Cardiac muscle cell (in vitro differentiated cells and primary cell): ENCODE data around the gene MMP2. TPM values are rescaled to one million over a fixed set of nuclear protein-coding genes. Genes with fewer than 3 reads are reported as not detected.

ENCODE experiments used
- DNase-seq, 2 donors: peaks; one replicate each; pipeline versions ENCODE4 v3.0.0 to v3.0.0-alpha.2; 2010 to 2017; ENCODE audit warnings: low read depth in 1 of 2, low spot score in 1 of 2
- H3K27ac ChIP-seq: fragments of 200-600 bp; sonication (generic); 2 replicates; pipeline ENCODE4 v1.5.1; 2016
- H3K27me3 ChIP-seq: fragments of 200-600 bp; sonication (generic); 2 replicates; pipeline ENCODE4 v1.6.0; 2016; ENCODE audit warnings: control low read depth
- H3K36me3 ChIP-seq: fragments of 200-600 bp; sonication (generic); 2 replicates; pipeline ENCODE4 v1.5.1; 2016; ENCODE audit warnings: control low read depth
- H3K4me1 ChIP-seq: fragments of 200-600 bp; sonication (generic); 2 replicates; pipeline ENCODE4 v1.8.1; 2017; ENCODE audit warnings: low read depth, mild to moderate bottlenecking, mixed run types
- H3K4me3 ChIP-seq: fragments of 200-600 bp; sonication (generic); 2 replicates; pipeline ENCODE4 v1.5.1; 2016; ENCODE audit warnings: mild to moderate bottlenecking
- H3K9me3 ChIP-seq: fragments of 200-600 bp; sonication (generic); 2 replicates; pipeline ENCODE4 v1.5.1; 2017; ENCODE audit warnings: low read depth, mild to moderate bottlenecking, control low read depth
- CTCF ChIP-seq: IDR thresholded peaks from 2 replicates; pipeline ENCODE4 v1.5.1; 2012; ENCODE audit warnings: low read depth, mild to moderate bottlenecking, low read length
- polyA plus RNA-seq: library from polyadenylated mRNA; unstranded; fragments of >200 nt; fragmentation: Nextera tagmentation; extraction: Ambion mirVana; gene quantifications from 2 replicates; pipeline ENCODE4 v1.2.1, GENCODE V29; 2016
- total RNA-seq: library from RNA; depleted of rRNA; stranded (reverse); fragments of >200 nt; gene quantifications from 2 replicates; pipeline ENCODE4 v1.2.3, GENCODE V29; 2016

Gene MMP2
- total and polyA plus RNA-seq, 2 experiments from 2014 or later, result 39.9 to 44.3 TPM

- no peaks in the 10 kb centered on the region for H3K9me3 ChIP-seq
- H3K36me3 ChIP-seq, result no peaks in the 10 kb centered on the region
- H3K4me3 ChIP-seq, result no peak overlapping the region
- H3K27ac ChIP-seq, result no peak overlapping the region
- H3K27me3 ChIP-seq, result peaks cover 3% of the 10 kb centered on the region
- H3K4me1 ChIP-seq, result no peaks in the 10 kb centered on the region
- no peak for TF ChIP-seq CTCF
- no peak for DNase-seq
Observed at GRCh38 chr16:55436587-55436986, 42.4 kb upstream of the MMP2 start.

GRCh38 chr16:55437625-55438024 is 41.4 kb upstream of the MMP2 start:
- Histone ChIP-seq H3K27me3 (peaks cover 5% of the 10 kb centered on the region), H3K4me3 (no peak overlapping the region), H3K4me1 (no peaks in the 10 kb centered on the region), H3K9me3 (no peaks in the 10 kb centered on the region), H3K27ac (no peak overlapping the region), H3K36me3 (no peaks in the 10 kb centered on the region)
- DNase-seq, result peak in 1 of 2 donors; percentile 62
- no peak for TF ChIP-seq CTCF

- H3K27ac ChIP-seq, result no peak overlapping the region
- TF ChIP-seq CTCF, result no peak
- no peaks in the 10 kb centered on the region for H3K36me3 ChIP-seq
- peaks cover 5% of the 10 kb centered on the region for H3K27me3 ChIP-seq
- no peaks in the 10 kb centered on the region for H3K4me1 ChIP-seq
- no peak for DNase-seq
- H3K4me3 ChIP-seq, result no peak overlapping the region
- no peaks in the 10 kb centered on the region for H3K9me3 ChIP-seq
Observed at GRCh38 chr16:55438281-55438680, 40.7 kb upstream of the MMP2 start.

GRCh38 chr16:55439101-55439690 is 39.8 kb upstream of the MMP2 start:
- Histone ChIP-seq H3K27ac (no peak overlapping the region), H3K4me3 (no peak overlapping the region), H3K36me3 (no peaks in the 10 kb centered on the region), H3K9me3 (no peaks in the 10 kb centered on the region), H3K27me3 (peaks cover 5% of the 10 kb centered on the region), H3K4me1 (peaks cover 5% of the 10 kb centered on the region)
- DNase-seq, result no peak
- TF ChIP-seq CTCF, result no peak

- Histone ChIP-seq H3K27ac (no peak overlapping the region), H3K4me3 (no peak overlapping the region), H3K36me3 (no peaks in the 10 kb centered on the region), H3K4me1 (peaks cover 15% of the 10 kb centered on the region), H3K27me3 (peaks cover 5% of the 10 kb centered on the region), H3K9me3 (no peaks in the 10 kb centered on the region)
- no peak for DNase-seq
- TF ChIP-seq CTCF, result no peak
Observed at GRCh38 chr16:55443434-55444346, 35.3 kb upstream of the MMP2 start.
